ENCODE measurements around the gene AQR.

DNA sequence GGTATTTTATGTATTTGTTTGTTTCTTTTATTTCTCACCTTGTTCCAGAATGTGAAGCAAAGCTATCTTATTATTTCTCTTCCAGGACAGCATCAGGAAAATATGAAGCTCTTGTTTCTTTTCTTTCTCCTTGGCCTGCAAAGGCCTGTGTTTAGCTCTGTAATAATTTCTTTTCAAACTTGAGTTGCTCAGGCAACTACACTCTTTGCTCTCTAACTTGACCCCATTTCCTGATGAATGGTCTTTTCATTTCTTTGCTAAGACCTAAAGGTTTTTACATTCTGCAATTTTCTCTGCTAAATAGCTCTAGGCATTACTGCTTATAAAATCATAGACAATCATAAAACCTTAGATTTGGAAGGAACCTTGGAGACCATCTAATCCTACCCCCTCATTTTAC lies 44.7 kb upstream of the AQR start:
- TF ChIP-seq CTCF (IDR thresholded peaks at IDR 0.05) (no peak), EP300 (IDR thresholded peaks at IDR 0.05) (no peak)

All from ovary (tissue), 3 donors.